ENCODE results near the gene LTBP1.
"Not testable (repeated sequence)": the region's sequence is repeated elsewhere in the genome, so short reads cannot be mapped to it uniquely, and the experiment has no call there.

The LTBP1 gene

DNA sequence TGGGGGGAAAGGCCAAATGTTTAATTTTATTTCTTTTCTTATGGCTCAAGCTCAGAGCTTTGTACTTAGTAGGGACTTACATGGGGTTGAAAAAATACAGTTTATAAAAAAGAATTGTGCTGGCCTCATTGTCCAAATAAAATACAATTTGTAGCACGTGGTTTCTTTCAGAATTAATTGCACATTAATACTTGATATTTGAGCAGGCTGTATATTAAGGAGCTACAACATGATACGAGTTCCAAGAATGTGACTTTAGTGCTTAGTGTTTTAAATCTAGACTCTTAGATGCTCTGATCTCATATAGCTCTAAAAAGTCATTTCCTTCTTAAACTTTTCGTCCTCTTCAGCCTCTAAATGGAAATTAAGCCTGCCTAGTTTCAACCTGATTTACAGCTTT, 483.3 kb downstream of the LTBP1 start:
- DNase-seq (ENCODE audit: low spot score) = no peak

DNA sequence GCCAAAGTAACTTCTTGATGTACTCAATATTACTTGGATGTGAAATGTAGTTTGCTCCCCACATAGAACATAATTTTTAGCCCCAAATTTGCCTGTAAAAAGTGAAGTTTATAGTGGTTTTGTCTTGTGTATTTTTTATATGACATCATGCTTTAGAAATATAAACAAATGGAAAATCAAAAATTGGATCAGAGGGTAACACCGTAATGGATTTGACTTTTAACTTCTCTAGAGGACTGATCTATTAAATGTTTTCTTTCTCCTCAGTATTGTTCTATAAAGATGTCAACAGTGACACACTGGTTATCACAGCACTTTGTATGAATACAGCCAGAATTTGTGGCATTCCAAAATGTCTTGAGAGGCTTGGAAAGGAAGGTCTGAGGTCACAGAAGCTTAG, 484.1 kb downstream of the LTBP1 start:
- no peak for DNase-seq (ENCODE audit: low spot score)

DNA sequence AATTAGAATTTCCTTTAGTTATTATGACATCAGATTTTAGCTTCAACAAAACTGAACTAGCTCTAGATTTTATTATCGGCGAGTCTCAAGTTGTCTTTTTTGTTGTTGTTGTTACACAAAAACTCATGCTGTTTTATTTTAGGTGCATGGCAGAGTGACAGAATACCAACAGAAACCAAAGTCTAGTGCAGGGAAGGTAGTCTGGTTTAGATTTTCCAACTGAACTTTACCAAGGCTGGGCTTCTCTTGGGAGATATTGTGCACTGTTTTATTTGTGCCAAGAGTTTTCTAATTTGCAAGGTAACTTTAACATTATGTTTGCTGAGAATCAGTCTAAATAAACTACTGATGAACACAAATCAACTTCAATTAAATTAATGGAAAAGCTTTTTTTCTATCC, 486.1 kb downstream of the LTBP1 start:
- DNase-seq (ENCODE audit: low spot score) = no peak

DNA sequence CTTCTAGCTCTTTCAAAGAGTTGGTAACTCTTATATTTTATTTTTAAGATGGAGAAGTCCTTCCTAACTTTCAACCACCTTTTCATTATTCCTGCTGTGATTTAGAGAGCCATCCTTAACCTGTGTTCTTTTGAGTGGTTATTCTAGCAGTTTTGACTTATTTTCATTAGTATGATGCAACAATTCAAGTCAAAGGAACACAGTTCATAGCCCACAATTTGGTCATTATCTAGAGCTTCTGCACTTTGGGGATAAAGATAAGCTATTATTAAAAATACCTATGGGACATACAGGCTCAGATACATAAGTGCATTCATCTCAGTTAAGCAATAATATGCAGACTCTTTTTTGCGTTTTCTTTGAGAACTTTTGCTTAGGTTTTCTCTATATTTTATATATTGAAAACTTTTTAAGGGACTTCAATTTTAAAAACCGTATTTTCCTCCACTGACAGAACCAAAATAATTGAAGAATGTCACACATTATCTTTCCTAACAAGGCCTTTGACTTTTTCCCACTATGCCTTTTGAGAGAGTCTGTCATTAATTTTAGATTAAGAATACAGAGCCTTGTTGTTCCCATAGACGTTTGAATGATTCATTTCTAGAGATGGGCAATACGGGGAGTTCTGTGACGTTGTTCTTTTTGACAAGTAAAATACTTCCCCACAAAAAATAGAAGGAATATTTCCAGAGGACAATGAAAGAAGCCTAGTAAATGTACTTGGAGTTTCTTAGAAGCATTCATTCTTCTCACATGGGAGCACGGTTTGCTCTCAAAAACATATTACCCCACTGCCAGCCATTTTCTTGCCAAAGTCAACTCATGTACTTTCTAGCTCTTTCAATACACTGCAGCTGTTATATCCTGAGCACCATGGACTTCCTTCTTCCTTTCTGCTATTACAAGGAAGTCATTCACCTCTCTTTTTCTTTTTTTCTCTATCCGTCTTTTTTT, 486.8 kb downstream of the LTBP1 start:
- DNase-seq (ENCODE audit: low spot score) = no peak

DNA sequence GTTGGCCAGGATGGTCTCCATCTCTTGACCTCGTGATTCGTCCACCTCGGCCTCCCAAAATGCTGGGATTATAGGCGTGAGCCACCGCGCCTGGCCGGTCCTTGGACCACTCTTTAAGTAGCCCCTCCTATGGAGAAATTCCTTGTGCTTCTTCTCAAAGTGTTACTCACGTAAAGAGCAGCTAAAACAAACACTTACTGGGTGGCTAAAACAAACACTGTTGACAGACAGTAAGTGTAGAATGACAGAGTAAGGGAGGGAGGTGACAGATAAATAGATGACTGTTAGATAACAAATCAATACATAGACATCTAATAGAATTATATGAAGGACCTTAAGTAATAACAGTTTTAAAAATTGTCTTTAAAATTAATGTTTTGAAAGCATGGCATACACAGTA, 488.8 kb downstream of the LTBP1 start:
- no peak for DNase-seq (ENCODE audit: low spot score)

DNA sequence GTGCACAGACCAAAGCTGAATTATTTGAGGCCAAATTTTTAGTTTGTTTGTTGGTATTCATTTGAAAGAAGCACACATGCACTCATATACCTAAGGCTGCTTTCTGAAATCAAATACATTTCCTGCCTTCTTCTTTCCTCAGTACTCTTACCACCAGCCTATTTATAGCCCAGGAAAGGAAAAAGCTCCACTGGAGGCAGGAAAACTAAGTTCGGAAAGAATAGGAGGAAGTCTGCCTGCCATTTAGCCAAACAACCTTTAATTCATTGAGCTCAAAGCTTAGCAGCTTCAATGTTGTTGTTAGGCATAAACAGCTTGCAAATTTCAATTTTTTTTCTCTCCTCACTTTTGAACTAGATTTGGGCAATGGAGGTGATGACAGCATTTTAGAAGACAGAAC, 489.3 kb downstream of the LTBP1 start:
- DNase-seq (ENCODE audit: low spot score) = no peak

DNA sequence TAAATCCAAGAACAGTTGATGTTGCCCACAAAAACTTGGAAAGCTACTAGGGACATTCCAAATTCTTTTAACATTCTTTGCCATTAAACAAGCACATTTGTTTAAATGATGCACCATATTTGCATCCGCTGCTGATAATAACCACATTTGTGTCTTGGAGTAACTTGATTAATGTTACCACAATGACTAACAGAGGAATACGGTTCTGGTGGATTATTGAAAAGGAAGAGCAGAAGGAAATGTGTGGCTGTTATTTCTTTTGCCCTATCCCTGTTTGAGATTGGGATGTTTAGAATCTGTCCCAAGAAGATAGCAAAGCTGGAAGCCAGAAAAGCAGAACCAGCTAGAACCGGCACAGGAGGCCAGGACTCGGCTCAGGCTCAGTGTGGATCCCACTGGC, 490.5 kb downstream of the LTBP1 start:
- DNase-seq (ENCODE audit: low spot score) = peak; percentile 47

DNA sequence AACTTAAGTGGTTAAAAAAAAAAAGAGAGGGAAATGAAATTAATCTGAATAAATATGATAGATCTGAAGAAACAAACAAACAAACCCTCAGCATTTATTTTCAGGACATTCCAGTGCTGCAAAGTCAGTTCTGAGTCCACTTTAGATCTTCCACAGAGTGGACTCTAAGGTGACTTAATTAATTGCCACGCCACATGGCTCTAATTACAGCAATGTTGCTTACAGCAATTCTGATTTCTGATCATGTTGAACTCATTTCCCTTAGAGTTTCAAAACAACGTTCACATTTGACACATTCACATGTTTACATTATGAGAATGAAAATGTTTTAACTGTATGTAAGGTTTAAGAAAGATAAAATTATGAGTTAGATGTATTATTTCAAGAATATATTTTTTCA, 491.1 kb downstream of the LTBP1 start:
- no peak for DNase-seq (ENCODE audit: low spot score)

DNA sequence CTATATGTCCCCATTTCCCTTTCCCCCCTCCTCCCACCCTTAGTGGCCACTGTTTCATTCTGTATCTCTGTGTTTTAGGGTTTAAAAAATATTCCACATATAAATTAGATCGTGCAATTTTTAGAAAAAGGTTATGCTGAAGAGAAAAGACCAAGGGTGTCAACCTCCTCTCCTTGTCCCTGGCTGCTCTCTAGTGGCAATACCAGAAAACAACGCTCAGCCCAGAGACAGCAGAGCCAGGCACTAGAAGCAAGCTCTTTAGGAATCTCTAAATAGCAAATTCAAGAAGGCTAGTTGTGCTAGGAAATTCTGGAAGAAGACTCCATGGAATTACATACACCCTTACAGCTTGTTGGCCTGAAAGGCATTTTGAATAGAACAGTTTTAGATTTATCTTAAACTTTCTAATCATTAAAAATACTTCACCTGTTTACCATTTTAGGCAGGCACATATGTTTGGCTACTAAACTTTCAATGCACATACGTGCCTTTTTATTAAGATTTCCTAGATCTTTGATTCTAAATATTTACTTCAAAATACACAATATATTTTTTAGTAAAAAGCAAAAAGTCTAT, 494.6 kb downstream of the LTBP1 start:
- peak; percentile 67 for DNase-seq (ENCODE audit: low spot score)

DNA sequence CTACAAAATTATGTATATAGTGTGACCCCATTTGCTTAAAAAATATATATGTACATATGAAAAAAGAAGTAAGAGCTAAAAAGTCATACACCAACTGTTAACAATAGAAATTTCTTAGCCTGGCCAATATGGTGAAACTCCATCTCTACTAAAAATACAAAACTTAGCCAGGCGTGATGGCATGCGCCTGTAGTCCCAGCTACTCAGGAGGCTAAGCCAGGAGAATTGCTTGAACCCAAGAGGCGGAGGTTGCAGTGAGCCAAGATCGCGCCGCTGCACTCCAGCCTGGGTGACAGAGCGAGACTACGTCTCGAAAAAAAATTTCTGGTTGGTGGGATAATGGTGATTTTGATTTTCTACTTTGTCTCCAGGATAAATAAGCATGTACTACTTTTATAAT, 495.3 kb downstream of the LTBP1 start:
- DNase-seq (ENCODE audit: low spot score) = not testable (repeated sequence)

DNA sequence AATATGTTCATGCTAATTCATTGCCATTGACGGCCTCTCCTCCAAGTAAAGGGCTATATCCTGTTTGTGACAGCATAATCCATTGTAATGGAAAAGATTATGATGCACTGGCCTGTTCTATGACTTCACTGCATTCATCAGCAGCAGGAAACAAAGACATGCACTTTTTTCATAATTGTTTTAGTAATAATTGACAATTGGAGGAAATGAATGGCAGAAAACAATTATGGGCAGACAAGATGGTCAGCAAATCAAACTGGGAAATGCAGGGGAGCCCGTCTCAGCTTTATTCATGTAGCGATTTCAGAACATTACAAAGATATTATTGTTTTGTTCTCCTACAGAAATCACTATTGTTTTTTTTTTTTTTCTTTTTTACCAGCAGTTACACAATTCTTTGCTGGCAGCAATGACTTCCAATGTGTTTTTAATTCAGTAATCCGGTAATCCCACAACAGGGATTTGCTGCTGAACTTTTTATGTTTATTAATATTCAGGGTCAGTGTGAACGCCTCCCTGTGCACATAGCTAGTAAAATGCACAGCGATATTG, 495.9 kb downstream of the LTBP1 start:
- DNase-seq (ENCODE audit: low spot score) = no peak

DNA sequence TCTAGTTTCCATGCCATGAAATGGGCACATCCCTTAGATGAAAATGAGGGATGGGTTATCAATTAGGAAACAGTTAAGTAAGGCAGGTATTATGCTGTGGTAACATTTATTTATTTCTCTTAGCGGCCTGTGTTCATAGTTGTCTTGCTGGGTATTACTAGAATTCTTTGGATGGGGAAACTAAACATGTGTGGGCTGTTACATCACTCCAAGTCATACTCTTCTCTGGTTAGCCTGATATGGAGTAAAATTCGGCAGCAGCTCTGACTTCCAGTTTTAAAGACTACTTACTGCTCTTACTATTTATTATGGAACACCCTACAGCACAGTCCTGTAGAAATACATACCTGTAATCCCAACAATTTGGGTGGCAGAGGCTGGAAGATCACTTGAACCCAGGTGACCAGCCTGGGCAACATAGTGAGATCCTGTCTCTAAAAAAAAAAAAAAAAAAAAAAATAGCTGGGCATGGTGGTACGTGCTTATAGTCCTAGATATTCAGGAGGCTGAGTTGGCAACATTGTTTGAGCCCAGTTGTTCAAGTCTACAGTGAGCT, 496.6 kb downstream of the LTBP1 start:
- peak; percentile 37 for DNase-seq (ENCODE audit: low spot score)

DNA sequence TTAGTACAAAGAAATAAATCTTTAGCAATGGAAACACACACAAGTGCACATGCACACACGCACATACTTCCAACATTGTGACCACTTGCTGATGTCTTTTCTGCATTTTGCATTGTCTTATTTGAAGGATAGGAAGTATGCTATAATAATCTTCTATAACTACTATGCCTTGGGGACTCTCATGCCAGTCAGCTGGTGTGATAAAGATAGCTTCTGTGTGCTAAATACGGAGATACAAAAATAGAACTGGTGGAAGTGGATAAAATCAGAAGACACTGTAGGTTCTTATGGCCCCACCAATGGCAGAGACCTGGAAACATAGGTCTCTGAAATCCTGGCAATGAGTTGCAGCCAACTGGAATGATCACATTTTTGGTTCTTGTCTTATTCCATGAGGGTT, 498.2 kb downstream of the LTBP1 start:
- no peak for DNase-seq (ENCODE audit: low spot score)

DNA sequence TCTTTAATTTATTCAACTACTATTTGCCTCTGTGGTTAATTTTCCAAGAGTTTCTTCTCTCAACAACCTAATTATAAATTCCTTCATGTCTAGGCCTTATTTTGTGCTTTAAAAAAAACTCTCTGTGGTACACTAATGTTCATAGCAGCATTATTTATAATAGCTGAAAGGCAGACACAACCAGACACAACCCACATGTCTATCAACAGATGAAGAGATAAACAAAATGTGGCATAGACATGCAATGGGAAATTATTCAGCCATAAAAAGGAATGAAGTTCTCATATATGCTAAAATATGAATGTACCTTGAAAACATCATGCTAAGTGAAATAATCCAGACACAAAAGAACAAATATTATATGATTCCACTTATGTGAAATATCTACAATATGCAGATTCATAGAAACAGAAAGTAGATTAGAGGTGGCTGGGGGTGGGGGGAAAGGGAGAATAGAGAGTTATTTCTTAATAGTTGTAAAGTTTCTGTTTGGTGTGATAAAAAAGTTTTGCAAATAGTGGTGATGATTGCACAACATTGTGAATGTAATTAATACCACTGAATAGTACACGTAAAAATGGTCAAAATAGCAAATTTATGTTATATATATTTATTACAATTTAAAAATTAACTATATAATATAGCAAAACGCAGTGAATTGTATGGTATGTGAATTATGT, 501.6 kb downstream of the LTBP1 start:
- no peak for DNase-seq (ENCODE audit: low spot score)
